HFF-Myc (cell line): ENCODE measurements around the gene CHMP3.
"Not testable (repeated sequence)": the region's sequence is repeated elsewhere in the genome, so short reads cannot be mapped to it uniquely, and the experiment has no call there.

Experiments
- DNase-seq: peaks from one replicate; pipeline ENCODE4 v3.0.0-alpha.2; 2011; ENCODE audit warnings: low read depth; ENCODE audit errors: extremely low read depth
- H3K4me3 ChIP-seq: replicated peaks from 2 replicates; pipeline ENCODE4 v1.5.1; 2011; ENCODE audit warnings: low read depth, mild to moderate bottlenecking, control low read depth, low read length
- TF ChIP-seq, protein P1 (sequence below): IDR thresholded peaks from 2 replicates; pipeline ENCODE4 v1.5.1; 2012; ENCODE audit warnings: mild to moderate bottlenecking, low read depth, low read length, control low read depth; ENCODE audit errors: missing control alignments

Gene CHMP3

DNA sequence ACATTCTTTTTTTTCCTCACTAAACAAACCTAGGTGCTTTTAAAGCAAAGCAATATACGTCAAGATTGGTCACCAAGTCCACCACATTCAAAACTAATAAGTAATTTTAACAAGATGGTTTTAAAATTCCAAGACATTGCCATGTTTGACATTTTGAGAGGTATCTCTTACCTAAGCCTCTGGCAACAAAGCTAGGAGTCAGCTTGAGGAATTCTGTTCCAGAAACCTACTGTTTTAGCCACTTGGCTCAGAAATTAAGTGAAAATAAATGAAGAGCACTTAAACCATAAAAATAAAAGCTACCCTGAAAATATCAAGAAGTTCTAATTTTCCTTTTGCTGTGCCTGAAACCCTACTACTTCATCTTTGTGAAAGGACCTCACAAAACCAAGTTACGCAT, 30.0 kb upstream of the CHMP3 start:
- DNase-seq = no peak
- TF ChIP-seq, protein P1, sequence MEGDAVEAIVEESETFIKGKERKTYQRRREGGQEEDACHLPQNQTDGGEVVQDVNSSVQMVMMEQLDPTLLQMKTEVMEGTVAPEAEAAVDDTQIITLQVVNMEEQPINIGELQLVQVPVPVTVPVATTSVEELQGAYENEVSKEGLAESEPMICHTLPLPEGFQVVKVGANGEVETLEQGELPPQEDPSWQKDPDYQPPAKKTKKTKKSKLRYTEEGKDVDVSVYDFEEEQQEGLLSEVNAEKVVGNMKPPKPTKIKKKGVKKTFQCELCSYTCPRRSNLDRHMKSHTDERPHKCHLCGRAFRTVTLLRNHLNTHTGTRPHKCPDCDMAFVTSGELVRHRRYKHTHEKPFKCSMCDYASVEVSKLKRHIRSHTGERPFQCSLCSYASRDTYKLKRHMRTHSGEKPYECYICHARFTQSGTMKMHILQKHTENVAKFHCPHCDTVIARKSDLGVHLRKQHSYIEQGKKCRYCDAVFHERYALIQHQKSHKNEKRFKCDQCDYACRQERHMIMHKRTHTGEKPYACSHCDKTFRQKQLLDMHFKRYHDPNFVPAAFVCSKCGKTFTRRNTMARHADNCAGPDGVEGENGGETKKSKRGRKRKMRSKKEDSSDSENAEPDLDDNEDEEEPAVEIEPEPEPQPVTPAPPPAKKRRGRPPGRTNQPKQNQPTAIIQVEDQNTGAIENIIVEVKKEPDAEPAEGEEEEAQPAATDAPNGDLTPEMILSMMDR = no peak
- H3K4me3 ChIP-seq = no peak overlapping the region

DNA sequence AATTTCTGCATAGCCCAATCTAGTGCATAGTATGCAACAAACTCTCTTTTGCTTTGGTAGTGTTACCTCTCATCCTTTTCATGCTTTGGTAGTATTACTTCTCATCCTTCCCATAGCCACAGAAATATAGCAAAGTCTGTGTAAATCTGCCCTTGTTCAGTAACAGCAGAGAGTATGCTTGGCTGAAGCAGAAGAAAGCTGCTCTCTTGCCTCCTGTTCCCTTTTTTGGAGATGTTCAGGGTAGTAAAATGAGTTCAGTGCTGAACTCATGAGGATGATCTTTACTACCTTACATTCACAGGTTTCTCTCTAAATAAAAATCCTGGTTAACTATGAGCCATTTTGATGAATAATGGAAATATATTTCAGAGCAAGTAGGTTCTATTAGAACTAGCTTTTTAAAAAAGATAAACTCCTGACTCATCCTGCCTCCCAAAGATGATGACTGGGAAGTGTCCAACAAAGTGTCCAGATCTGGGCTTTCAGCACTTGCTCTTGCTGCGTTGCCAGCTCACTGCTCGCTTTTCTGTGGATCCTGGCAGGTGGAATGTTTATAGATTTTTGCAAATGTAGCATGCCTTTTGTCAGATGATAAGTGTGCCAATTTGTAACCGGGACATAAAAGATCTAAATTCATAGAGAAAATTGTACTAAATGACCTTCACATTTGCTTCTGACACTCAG, 29.4 kb upstream of the CHMP3 start:
- DNase-seq = no peak
- TF ChIP-seq, protein P1 = no peak
- no peak overlapping the region for H3K4me3 ChIP-seq

DNA sequence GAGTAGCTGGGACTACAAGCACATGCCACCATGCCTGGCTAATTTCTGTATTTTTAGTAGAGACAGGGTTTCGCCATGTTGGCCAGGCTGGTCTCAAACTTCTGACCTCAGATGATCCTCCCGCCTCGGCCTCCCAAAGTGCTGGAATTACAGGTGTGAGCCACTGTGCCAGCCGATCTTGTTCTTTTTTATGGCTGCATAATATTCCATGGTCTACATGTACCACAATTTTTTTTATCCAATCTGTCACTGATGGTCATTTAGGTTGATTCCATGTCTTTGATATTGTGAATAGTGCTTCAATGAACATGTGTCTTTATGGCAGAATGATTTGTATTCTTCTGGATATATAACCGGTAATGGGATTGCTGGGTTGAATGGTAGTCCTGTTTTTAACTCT, 26.5 kb upstream of the CHMP3 start:
- not testable (repeated sequence) for DNase-seq, H3K4me3 ChIP-seq

DNA sequence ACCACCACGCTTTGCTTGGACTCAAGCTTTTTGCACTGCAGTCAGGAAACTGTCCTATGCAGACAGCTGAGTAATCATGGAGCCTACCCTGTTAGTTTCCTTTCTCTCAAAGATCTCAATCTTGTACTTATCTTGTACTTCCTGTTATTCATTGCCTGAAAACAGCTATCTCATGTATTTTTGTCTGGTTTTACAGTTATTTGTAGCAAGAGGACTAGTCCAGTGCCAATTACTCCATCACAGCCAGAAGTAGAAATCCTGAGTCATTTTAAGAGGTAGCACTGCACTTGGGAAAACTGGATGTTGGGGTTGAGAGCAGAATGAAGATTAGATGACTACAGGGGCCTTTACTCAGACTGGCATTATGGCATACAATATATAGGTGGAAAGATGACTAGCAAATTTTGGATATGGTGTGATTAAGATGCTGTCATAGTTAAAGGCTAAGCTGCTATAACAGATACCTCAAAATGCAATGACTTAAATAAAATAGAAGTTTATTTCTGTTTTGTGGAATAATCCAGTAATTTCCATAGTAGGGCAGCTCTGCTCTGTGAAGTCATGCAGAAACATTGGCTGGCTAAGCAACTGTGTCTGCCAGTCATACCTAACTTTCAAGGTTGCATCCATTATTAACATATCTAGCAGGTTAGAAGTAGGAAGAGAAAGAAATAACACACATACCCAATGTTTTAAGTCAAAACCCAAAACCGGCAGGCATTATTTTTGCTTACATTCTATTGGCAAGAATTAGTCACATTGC, 21.1 kb upstream of the CHMP3 start:
- DNase-seq = no peak
- no peak overlapping the region for H3K4me3 ChIP-seq
- TF ChIP-seq, protein P1 = no peak

DNA sequence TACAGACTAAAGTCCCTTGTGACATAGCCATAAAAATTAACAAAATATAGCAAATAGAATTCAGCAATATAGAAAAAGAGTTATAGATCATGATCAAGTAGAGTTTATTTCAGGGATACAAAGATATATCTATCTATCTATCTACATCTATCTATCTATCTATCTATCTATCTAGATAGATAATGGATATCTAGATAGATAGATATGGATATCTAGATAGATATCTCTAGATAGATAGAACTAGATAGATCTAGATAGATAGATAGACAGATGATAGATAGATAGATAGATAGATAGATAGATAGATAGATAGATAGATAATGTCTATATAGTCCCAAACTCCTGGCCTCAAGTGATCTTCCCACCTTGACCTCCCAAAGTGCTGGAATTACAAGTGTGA, 17.3 kb upstream of the CHMP3 start:
- H3K4me3 ChIP-seq = no peak overlapping the region
- no peak for DNase-seq
- TF ChIP-seq, protein P1 = no peak

DNA sequence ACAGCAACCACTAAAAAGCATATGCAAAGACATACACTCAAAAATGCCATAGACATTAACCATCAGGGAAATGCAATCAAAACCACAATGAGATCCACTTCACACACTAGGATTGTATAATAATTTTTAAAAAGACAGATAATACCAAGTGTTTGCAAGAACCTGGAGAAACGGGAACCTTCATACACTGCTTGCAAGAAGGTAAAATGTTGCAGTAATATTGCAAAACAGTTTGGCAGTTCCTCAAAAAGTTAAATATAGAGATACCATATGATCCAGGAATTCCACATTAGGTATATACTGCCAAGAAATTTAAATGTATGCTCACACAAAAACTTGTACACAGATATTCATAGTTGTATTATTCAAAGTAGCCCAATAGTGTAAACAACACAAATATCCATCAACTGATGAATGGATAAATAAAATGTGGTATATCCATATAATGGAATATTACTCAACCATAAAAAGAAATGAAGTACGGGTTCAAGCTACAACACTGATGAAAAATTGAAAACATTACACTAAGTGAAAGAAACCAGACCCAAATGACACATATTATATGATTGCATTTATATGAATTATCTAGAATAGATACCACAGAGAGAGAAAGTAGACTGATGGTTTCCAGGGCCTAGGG, 14.7 kb upstream of the CHMP3 start:
- DNase-seq = no peak
- TF ChIP-seq, protein P1 = no peak
- no peak overlapping the region for H3K4me3 ChIP-seq

DNA sequence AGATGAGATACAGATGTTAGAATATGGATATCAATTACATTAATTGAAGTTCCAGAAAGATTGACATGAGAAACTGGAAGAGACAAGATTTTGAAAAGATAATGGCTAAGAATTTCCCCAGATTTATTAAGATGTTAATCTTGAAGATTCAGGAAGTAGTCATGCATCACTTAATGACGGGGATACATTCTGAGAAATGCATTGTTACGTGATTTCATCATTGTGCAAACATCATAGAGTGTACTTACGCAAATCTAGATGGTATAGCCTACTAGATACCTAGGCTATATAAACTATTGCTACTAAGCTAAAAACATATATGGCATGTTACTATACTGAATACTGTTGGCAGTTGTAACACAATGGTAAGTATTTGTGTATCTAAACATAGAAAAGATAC, 6.8 kb upstream of the CHMP3 start:
- no peak for DNase-seq
- H3K4me3 ChIP-seq = no peak overlapping the region
- TF ChIP-seq, protein P1 = no peak
